Activated B cell treated with CpG ODN at 0.5 μM for 24 hours (primary cell): Measurements from ENCODE around the gene POFUT2. TPM values are rescaled to one million over a fixed set of nuclear protein-coding genes. Genes with fewer than 3 reads are reported as not detected.
"Not testable (repeated sequence)": the region's sequence is repeated elsewhere in the genome, so short reads cannot be mapped to it uniquely, and the experiment has no call there.

Experiments used
- ATAC-seq: fragments of 200-7000 bp; cut with Tn5 transposase; one replicate; pipeline ENCODE4 v1.10.0; 2021; ENCODE audit warnings: low read depth, mild to moderate bottlenecking, moderate library complexity
- CTCF ChIA-PET: fragments of 350-600 bp; sonication (Branson Sonifier 250); formaldehyde crosslinking; loops from one replicate; lab custom pipeline; 2021; ENCODE audit warnings: antibody characterized with exemption; lab: Charles Lee
- POLR2A ChIA-PET: fragments of 350-600 bp; sonication (Branson Sonifier 250); formaldehyde crosslinking; loops from one replicate; lab custom pipeline; 2021; ENCODE audit warnings: antibody characterized with exemption; lab: Charles Lee
- DNase-seq: peaks from one replicate; pipeline ENCODE4 v3.0.0; 2022
- H3K27ac Mint-ChIP-seq: one replicate; pipeline ENCODE4 v1.8.0; 2020; ENCODE audit warnings: mixed read lengths
- H3K27me3 Mint-ChIP-seq: one replicate; pipeline ENCODE4 v1.8.0; 2021; ENCODE audit warnings: mixed read lengths
- H3K36me3 Mint-ChIP-seq: one replicate; pipeline ENCODE4 v1.8.0; 2021; ENCODE audit warnings: low read depth, mixed read lengths
- H3K4me1 Mint-ChIP-seq: one replicate; pipeline ENCODE4 v1.8.0; 2021; ENCODE audit warnings: mixed read lengths
- H3K4me3 Mint-ChIP-seq: one replicate; pipeline ENCODE4 v1.8.0; 2020; ENCODE audit warnings: mild to moderate bottlenecking, mixed read lengths
- H3K9me3 Mint-ChIP-seq: one replicate; pipeline ENCODE4 v1.8.0; 2020; ENCODE audit warnings: mixed read lengths
- intact Hi-C: fragments of 100-400 bp; cut with micrococcal nuclease; formaldehyde crosslinking; loops from one replicate; pipeline ENCODE4 v1.15.1; 2024
- total RNA-seq: library from RNA; stranded (reverse); gene quantifications from 2 replicates; pipeline ENCODE4 v1.2.3, GENCODE V29; 2022
- TF ChIP-seq, protein P1 (sequence below): fragments of 200-600 bp; IDR thresholded peaks from one replicate; pipeline ENCODE4 v1.8.0; 2022; ENCODE audit warnings: antibody characterized with exemption, mild to moderate bottlenecking

The POFUT2 gene
- total RNA-seq, 1 donor from 2014 or later = 21.4 TPM

DNA sequence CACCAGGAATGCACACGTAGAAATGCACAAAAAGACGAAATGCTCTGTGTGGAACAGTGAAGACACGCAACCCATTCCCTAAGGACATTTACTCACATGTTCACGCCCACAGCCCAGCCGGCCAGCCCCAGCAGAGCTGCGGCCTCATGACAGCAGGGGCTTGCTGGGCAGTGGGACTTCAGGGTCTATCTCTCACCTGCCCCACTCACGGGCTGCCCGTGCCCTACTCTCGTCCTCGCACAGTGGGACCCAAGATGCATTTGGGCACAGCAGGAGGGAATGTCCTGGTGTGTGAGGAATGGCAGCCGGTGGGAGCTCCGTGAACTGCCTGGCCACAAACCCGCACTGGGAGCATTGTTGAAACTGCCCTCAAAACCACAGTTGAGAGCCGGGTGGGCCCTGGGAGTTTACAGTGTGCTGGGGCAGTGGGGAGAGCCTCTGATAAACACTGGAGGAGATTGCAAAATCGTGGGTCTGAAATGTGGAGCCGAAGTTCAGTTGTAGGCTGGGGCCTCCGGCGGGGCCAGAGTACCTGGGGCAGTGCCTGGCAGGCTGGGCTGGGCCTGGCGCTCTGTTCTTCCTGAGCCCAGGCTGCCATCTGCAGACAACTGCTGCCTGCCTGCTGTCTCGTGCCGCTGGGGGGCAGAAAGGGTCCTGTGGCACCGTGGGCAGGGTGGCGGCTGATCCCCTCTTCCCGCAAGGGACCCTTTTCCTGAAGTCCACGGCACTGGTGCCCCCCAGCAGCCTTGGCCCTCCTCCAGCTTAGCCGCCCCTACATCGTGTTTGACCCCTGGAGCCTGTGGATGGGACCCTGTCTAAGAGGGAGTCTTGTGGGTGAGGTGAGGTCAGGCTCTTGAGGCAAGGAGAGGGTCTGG, 20.7 kb upstream of the POFUT2 start:
- Mint-ChIP-seq H3K9me3 (peaks cover 4% of the 10 kb centered on the region), H3K27me3 (peaks cover 17% of the 10 kb centered on the region), H3K4me1 (no peaks in the 10 kb centered on the region), H3K27ac (no peak overlapping the region), H3K4me3 (no peak overlapping the region), H3K36me3 (no peaks in the 10 kb centered on the region)
- intact Hi-C loops = no loop called here
- ChIA-PET CTCF (no interaction called here), POLR2A (no interaction called here)
- TF ChIP-seq, protein P1, sequence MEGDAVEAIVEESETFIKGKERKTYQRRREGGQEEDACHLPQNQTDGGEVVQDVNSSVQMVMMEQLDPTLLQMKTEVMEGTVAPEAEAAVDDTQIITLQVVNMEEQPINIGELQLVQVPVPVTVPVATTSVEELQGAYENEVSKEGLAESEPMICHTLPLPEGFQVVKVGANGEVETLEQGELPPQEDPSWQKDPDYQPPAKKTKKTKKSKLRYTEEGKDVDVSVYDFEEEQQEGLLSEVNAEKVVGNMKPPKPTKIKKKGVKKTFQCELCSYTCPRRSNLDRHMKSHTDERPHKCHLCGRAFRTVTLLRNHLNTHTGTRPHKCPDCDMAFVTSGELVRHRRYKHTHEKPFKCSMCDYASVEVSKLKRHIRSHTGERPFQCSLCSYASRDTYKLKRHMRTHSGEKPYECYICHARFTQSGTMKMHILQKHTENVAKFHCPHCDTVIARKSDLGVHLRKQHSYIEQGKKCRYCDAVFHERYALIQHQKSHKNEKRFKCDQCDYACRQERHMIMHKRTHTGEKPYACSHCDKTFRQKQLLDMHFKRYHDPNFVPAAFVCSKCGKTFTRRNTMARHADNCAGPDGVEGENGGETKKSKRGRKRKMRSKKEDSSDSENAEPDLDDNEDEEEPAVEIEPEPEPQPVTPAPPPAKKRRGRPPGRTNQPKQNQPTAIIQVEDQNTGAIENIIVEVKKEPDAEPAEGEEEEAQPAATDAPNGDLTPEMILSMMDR = no peak
- ATAC-seq (no peak), DNase-seq (no peak)

DNA sequence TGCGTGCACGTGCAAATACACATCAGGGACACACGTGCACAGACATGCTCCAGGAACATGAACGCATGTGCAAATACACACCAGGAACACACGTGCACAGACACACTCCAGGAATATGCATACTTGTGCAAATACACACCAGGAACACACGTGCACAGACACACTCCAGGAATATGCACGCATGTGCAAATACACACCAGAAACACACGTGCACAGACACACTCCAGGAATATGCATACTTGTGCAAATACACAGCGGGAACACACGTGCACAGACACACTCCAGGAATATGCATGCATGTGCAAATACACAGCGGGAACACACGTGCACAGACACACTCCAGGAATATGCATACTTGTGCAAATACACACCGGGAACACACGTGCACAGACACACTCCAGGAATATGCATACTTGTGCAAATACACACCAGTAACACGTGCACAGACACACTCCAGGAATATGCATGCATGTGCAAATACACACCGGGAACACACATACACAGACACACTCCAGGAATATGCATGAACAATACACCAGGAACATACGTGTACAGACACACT, 20.0 kb upstream of the POFUT2 start:
- H3K9me3 Mint-ChIP-seq, H3K4me3 Mint-ChIP-seq, H3K27ac Mint-ChIP-seq, intact Hi-C loops, CTCF ChIA-PET, DNase-seq, H3K36me3 Mint-ChIP-seq, H3K4me1 Mint-ChIP-seq, ATAC-seq, POLR2A ChIA-PET: not testable (repeated sequence)
- H3K27me3 Mint-ChIP-seq = peaks cover 13% of the 10 kb centered on the region

DNA sequence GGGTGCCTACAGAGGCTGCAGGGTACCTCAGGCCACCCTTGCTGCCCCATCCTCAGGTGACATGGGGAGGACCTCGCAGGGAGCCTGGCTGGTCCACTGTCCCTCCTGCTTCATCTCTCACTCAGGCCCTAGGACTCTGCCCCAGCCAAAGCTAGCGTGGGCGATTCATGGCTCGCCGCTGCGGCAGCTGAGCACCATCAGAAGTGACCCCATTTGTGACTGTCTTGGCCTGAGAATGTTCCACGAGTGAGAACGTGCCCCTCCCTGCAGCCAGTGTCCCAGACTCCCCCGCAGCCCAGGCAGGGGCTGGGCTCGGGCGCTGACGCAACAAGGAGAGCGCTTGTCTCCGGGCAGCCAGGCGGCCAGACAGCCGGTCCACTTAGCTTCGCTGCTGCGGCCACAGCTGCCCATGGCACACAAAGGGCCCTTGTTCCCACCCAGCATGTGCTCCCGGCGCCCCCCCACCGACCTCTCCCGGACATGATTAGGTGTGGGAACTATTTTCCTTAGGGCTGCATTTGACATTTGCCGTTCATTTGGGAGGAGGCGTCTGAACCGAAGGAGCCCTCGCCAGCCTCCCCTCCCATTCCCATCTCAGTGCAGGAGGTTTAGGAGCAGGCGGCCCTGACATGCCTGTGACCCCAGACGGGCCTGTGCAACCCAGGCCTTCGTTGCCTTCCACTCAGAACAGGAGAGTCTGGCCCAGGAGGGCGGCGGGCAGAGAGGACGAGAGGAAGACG, 19.3 kb upstream of the POFUT2 start:
- Mint-ChIP-seq H3K36me3 (no peaks in the 10 kb centered on the region), H3K9me3 (no peaks in the 10 kb centered on the region), H3K4me3 (no peak overlapping the region), H3K27ac (no peak overlapping the region), H3K4me1 (no peaks in the 10 kb centered on the region), H3K27me3 (peaks cover 13% of the 10 kb centered on the region)
- intact Hi-C loops = no loop called here
- no peak for DNase-seq
- ChIA-PET CTCF (no interaction called here), POLR2A (no interaction called here)
- ATAC-seq = no peak
- TF ChIP-seq, protein P1 = no peak

DNA sequence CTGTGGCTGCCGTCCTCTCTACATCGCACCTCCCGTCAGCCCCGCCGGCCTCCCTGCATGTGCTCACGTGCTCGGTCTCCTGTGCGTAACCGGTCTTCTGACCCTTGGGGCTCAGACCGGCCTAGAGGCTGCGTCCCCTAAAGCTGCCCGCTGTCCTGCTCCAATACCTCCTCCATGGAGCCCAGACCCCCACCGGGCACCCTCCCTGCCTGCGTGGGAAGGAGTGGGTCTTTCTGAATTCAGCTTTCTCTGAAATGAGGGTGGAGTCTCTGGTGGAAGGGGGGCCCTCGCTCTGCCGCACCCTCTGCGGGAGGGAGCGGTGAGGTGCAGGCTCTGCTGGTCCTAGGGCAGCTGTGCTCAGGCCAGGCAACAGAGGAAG, 18.7 kb upstream of the POFUT2 start:
- TF ChIP-seq, protein P1 = no peak
- H3K27ac Mint-ChIP-seq = no peak overlapping the region
- no peak for DNase-seq

DNA sequence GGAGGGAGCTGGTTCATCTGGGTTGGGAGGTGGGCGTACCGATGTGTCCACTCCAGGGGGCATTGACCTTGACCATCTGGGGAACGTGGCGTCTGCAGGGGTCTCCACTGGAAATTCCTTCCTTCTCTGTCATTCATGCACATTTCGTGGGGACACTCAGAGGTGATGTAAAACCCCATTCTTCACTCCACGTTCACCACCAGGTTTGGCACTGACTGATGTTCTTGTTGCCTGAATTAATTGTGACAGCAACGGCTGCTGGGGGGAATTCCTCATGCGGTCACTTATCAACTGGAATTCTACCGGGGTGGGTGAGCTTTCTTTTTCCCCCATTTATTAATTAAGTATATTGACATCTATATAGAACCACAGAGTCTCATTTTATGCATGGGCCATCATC, 18.1 kb upstream of the POFUT2 start:
- Mint-ChIP-seq H3K4me3 (no peak overlapping the region), H3K4me1 (no peaks in the 10 kb centered on the region), H3K36me3 (no peaks in the 10 kb centered on the region), H3K9me3 (no peaks in the 10 kb centered on the region), H3K27me3 (peaks cover 13% of the 10 kb centered on the region), H3K27ac (no peak overlapping the region)
- intact Hi-C loops = no loop called here
- no peak for DNase-seq
- ChIA-PET POLR2A (no interaction called here), CTCF (no interaction called here)
- TF ChIP-seq, protein P1 = no peak
- ATAC-seq = no peak

More for the DNA sequence above, 18.7 kb upstream of the POFUT2 start:
- Mint-ChIP-seq H3K27me3 (peaks cover 13% of the 10 kb centered on the region), H3K9me3 (no peaks in the 10 kb centered on the region), H3K4me1 (no peaks in the 10 kb centered on the region), H3K36me3 (no peaks in the 10 kb centered on the region), H3K4me3 (no peak overlapping the region)
- POLR2A ChIA-PET = no interaction called here
- CTCF ChIA-PET = no interaction called here
- no peak for ATAC-seq
- intact Hi-C loops = no loop called here
